IMR-90 (cell line): Measurements from ENCODE around the gene SFT2D3.

Source experiments
- CHD1 ChIP-seq: IDR thresholded peaks from 2 replicates; pipeline ENCODE4 v1.6.1; 2012; ENCODE audit warnings: low read depth, low read length, improper control_type of control experiment
- CTCF ChIP-seq: conservative IDR thresholded peaks from 2 replicates; pipeline ENCODE4 v1.5.1; 2012; ENCODE audit warnings: mild to moderate bottlenecking, low read depth, low read length, improper control_type of control experiment
- ELK1 ChIP-seq: fragments of 150-350 bp; IDR thresholded peaks from 2 replicates; pipeline ENCODE4 v1.6.1; 2016; ENCODE audit warnings: low read depth, mild to moderate bottlenecking, low read length, moderate library complexity, borderline replicate concordance
- NFE2L2 ChIP-seq: fragments of 150-350 bp; IDR thresholded peaks from 2 replicates; pipeline ENCODE4 v1.6.1; 2016; ENCODE audit warnings: low read depth, mild to moderate bottlenecking, low read length
- POLR2A ChIP-seq: IDR thresholded peaks from 2 replicates; pipeline ENCODE4 v1.6.1; 2012; ENCODE audit warnings: mild to moderate bottlenecking, low read depth, low read length
- RAD21 ChIP-seq: IDR thresholded peaks from 2 replicates; pipeline ENCODE4 v1.6.1; 2012; ENCODE audit warnings: low read length, improper control_type of control experiment
- RFX5 ChIP-seq: IDR thresholded peaks from 2 replicates; pipeline ENCODE4 v1.8.0; 2012; ENCODE audit warnings: low read depth, mild to moderate bottlenecking, low read length, moderate library complexity
- SMC3 ChIP-seq: fragments of 150-350 bp; IDR thresholded peaks from 2 replicates; pipeline ENCODE4 v1.6.1; 2016; ENCODE audit warnings: low read depth, mild to moderate bottlenecking, antibody characterized with exemption, low read length, moderate library complexity

- TF ChIP-seq CTCF (no peak), RAD21 (no peak), SMC3 (no peak), NFE2L2 (no peak), POLR2A (no peak), CHD1 (no peak), RFX5 (no peak), ELK1 (no peak)
Observed at GRCh38 chr2:127664065-127664894, 37.0 kb upstream of the SFT2D3 start.
